Esophagus mucosa (tissue), 1 donor: ENCODE data around the gene RALGPS1. TPM values are rescaled to one million over a fixed set of nuclear protein-coding genes. Genes with fewer than 3 reads are reported as not detected.

Experiments used
- ATAC-seq: fragments of 200-7000 bp; cut with Tn5 transposase; one replicate; pipeline ENCODE4 v1.9.1; 2020
- total RNA-seq: library from RNA; stranded (reverse); gene quantifications from one replicate; pipeline ENCODE4 v1.2.4, GENCODE V29; 2023
- donor health status: DM: yes; HTN: yes; CAD: no.

The RALGPS1 gene
- total RNA-seq, 1 donor from 2014 or later = 6.8 TPM

DNA sequence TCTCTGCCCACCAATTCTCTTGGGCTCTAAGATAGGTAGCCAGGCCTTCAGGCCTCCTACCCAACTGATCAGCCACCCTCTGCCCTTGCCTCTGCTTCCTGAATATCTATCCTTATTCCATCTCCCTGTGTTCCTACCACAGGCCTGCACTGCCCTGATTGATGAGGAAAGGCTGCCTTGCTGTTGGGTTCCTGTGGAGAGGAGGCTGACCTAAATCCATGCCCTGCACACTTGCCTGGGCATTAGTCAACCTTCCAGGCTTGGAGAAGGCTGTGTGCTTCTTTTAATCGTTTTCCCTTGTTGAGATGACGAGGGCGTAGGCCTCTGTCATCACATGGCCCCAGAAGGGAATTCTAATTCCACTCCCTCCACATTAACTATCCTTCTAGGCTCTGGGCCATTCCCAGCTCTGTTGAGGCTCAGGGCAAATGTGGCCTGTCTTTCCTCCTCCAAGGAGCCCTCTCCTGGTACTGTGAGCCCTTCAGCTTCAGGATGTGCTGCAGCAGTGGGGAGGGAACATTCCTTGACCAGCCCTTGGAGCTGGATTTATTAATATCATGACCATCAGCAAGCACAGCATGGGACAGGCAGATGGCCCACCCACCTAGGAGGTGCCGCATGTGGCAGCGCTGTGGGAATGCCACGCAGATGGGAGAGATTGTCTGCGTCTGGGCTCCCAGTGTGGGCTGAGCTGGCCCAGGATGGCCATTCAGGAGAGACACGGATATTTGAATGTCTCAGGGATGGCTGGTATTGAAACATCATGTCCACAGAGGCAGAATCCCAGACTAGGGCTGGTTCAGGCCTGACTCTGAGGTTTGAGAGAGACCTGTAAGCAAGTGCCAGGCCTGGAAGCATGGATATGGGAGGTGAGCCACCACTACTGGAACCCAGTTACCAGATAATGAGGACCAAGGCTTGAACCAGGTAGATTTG, 166.9 kb downstream of the RALGPS1 start:
- no peak for ATAC-seq

DNA sequence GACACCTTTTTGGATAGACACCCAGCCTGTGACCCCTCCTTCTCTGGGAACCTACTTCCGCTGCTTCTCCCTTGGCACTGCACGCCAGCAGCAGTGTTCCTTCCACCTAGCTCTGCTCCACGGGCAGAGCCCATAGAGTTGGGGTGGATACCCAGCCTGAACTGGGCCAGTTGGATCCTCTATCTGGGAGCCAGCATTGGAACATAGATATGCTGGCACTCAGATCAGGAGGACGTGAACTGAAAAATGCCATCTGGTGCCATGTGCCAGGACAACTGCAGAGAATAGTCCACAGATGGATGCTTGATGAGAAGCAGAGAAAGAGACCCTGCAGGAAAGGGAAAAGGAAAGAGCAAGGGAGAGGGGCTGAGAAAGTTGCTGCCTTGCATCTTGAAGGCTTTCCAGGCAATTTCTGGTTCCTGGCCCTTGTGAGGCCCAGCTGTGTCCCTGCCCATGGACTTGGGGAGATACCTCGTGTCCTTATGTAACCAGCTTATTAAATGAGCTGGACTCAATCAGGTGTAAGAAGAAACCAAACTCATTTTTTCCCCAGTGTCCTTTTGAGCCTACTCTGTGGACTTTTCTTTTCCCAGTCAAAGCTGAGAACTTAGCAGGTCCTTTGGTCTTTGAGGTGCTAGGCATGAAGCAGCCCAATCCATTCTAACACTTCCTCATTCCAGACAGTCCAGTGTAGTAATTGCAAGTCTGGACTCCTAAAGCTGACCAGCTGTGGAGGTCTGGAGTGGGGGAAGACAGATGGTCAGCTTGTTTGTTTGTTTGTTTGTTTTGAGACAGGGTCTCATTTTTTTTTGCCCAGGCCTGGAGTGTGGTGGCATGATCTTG, 168.8 kb downstream of the RALGPS1 start:
- ATAC-seq = no peak

DNA sequence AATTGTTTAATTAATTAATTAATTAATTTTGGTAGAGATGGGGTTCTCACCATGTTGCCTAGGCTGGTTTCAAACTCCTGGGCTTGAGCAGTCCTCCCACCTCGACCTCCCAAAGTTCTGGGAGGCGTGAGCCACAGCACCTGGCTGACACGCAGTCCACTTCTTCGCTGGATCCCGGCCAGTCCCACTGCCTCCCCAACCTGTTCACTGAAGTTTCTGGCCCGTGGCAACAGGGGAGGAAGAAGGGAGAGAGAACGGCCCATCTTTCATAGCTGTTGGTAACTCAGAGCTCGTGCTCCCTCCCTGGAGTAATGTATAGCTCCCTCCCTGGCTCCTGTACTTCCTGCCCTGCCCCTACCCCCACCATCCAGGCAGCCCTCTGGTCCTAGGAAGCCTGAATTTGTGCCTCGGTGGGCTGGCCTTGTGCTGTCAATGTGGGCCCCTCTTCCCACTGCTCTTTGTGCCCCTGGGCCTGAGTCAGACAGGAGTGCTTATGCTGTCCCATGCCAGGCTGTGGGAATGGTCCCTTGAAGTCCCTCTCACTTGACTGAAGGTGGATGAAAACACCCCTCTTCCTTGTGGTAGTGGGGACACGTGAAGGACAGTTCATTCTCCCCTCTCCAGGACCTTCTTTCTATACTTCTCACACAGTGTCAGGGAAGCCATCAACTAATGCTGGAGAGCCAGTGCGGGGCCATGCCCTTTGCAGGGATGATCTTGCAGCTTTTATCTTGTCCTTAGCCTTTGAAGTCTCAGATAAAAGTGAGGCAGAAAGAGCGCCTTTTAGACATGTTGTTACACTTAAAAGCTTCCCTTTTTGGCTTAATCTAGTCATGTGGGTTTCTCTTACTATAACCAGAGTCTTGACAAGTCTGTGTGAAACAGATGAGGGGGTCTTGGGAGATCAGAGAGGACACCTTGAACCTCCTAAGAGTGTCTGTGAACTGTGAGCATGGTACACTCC, 169.8 kb downstream of the RALGPS1 start:
- no peak for ATAC-seq

DNA sequence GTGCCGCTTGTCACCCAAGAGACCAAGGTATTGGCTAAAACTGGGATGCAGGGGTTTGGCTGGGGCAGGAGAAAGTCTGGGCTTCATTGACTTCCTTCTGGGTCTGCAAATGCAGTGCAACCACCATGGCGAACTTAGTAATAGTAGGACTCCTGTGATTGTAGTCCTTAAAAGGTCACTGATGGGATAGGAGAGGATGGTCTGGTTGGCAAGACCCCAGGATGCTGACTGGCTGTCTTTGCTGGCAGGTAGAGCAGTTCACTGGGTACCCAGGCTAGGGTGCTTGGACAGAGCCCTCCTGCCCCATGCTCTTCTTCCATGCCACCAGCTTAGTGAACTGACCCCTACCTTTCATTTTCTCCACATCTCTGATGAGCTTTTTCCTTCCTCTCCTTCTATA, 170.6 kb downstream of the RALGPS1 start:
- no peak for ATAC-seq

DNA sequence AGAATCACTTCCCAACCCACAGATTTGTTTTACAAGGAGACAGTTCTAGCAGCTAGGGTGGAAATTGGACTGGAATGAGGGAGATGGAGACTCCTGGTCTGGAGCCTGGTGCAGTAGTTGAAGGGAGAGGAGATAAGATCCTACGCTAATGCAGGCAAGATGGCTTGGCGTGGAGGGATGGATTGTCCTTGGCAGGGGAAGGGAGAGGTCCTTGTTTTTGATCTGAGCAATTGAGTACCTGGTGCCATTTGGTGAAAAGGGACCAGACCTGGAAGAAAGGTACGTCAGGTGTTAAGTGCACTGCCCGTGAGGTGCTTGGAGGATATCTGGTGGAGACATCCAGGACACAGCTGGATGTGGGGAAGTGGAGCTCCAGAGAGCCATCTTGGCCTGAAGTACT, 172.2 kb downstream of the RALGPS1 start:
- no peak for ATAC-seq

DNA sequence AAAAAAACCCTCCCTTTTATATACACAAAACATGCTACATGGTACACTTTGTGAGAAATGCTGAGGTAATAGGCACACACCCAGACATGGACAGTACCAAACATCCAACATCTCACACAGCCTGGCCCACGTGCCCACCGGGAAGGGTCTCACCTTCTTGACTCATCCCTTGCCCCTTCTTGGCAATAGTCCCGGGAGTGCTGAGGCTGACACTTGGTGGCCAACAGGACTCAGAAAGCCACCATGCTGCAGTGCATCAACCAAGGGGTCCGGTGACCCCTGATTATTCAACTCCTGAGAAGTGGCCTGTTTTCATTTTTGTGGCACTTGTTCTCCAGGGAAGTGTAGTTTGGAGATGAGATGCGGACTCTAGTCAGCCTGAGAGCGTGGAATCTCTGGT, 172.8 kb downstream of the RALGPS1 start:
- no peak for ATAC-seq

DNA sequence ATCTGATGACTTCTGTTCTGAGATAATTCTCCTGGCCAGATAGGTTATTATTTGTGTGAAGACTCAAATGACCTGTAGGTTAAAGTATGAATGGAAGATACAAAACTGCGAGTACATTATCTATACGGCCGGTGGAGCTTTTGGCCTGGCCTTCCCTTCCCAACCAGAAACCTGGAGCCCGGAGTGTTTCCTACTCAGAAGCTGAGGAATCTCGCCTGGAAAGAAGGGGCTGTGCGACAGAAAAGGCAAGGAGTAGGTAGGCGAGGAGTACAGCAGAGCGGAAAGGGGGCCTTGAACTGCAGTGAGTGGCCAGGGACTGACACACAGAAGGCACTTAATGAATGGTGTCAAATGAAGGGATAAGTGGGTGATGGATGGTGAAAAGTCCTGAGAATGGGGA, 173.3 kb downstream of the RALGPS1 start:
- no peak for ATAC-seq

DNA sequence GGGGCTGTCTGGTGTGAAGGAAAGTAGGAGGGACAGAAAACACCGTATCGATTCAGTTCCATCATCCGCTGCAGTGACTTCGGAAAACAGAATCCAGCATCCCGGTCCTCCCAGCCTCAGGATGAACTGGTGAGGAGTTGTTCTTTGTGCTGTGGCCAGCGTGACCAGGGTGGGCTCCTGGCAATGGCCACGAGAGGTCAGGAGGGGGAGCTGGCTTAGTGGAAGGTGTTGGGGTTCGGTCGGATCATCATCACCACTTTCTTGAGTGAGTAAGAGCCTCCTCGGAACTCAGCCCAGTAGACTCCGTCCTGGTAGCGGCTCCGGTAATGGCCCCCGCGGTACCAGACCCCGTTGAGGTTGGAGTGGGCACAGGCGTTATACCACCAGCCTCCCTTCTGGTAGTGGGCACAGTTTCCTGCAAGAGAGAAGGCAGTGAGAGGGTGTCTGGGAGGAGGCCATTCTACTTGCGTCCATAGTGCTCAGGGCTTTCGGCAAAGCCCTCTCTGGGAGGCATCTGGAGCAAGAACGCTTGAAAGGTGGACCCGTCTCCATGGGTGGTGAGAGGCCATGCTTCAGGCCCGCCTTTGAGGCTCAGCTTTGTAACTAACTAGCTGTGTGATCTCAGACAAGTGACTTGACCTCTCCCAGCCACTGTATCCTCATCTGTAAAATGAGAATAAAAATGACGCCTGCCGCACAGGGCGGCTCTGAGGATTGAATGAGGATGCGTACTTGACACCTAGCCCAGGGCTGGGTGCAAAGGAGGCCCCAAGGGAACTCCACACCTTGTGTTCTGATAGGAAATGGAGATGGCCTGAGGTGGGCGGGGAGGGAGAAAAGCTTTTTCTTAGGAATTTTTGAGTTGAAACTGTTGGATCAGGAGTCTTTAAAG, 174.4 kb downstream of the RALGPS1 start:
- ATAC-seq = no peak

DNA sequence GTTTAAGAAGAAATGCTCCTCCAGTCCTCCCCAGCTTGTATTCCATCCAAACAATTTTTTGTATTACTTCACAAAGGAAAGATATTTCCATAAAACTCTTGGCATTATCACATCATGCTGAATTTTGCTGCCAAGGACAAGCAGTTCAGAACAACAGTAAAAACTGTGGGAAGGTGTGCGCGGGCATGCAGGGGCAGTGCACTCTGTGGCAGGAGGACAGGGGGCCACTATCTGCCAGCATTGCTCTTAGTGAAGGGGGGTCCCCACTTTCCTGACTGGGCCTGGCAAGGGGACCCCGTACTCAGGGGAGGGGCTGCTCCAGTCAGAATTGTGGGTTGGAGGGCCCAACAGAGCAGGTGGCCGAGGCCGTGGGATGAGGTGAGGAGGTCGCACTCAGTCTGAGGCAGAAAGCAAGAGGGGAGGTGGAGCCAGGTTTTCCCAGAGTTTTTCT, 175.1 kb downstream of the RALGPS1 start:
- ATAC-seq = no peak

DNA sequence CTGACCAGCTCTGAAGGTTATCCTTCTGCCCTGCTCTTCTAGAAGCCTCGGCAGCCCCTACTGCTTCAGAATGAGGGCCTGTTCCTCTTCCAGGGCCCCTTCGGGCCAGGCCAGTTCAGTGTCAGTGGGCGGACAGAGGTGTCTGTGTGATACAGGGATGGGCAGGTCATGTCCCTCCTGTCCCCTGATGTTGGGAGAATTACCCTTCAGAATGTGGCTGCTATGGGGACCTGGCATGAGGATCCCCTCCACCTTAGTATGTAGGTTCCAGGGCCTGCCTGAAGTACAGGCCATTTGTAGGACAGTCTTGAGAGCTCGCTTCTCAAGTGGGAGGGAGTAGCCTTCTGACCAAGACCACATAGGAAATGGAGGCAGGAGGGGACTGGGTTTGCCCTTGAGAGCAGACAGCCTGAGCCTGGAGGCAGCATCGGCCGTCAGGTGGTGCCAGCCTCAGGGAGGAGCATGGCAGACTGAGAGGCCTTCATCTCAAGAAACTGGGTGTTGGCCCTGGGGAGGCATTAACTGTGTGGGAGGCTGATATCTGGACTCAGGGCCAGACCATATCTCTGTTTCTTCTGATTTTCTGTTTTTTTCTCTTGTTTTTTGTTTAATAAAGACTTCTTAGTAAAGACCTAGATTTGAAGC, 175.9 kb downstream of the RALGPS1 start:
- ATAC-seq = no peak

DNA sequence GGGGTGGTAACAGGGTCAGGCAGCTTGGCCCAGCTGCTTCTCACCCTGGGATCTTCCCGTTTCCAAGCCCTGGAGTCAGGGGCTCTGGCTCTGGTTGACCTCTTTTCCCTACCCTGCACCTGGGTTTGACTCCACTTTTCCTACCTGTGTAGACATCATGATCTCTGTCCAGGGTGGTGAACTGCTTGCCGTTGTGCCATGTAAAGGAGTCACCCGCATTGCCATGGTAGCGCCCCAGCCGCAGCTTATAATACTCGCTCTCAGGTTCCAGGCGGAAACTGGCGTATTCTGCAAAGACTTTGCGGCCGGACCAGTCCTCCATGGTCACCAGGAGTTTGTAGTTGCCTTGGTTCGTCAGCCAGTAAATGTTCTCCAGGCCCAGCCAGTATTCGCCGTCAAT, 176.9 kb downstream of the RALGPS1 start:
- no peak for ATAC-seq

DNA sequence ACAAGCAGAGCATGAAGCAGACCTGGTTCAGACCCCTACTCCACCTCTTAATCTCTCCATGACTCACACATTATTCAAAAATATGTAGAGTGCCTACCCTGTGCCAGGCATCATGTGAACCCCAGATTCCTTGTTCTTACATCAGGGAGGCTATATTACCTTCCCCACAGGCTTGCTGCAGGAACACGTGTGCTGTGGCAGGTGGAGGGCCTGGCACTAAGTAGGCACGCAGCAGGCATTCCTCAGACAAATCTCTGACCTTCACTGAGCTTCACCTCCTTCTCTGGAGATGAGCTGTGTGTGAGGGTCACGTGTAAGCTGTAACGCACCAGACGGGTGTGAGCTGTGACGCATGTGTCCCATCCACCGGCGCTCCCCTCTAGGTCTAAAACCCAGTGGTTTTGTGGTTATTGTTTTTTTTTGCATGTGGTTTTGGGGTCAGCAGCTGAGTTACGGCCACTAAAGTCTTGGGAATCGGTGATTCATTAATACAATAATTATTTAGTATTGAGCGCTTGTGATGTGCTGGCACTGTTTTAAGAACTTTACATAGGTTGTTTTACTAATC, 177.5 kb downstream of the RALGPS1 start:
- ATAC-seq = no peak

DNA sequence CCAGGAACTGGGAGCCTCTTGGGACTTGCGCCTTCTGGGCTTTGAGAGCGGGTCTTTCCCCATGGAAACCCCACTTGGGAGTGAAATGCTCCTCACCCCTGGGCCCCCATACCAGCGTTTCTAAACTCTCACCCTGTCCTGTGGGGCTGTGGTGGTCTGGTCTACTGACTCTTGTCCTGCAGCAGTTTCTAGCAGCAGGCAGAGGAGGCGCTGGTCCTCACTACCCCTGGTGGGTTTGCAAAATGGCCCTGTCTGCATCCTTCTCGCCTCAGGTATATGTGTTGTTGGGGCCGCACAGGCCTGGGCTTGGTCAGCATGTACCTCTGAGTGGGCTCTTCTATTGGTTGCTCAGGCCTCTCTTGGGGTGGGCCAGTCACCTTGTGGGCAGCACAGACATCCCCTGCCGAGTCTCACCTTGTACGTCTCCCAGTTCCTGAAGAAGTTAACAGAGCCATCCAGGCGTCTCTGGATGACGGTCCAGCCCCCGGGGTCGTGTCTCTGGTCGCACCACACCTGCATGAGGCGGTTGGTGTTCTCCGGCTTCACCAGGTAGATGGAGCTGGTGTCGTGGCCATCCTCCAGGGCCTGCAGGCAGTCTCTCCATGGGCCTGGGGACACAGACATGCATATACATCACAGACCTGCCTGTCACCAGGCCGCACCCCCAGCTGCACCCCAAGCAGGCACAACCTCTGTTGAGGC, 178.9 kb downstream of the RALGPS1 start:
- no peak for ATAC-seq

DNA sequence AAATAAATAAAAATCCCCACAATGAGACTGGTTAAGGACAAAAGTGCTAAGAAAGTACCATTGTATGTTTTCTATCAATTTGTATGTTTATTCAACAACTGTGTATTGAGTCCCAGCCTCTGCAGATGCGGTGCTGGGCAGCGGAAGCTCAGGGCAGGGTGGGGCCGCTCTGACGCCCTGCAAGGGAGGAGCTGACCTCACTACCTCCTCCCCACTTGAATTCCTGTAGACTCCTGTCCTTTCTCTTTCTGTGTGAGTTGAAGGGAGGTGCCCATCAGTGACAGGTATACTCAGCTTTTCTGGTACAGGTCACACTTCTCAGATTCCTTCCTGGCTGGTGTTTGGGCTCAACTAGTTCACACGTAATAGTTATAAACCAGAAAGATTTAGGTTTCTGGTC, 180.8 kb downstream of the RALGPS1 start:
- ATAC-seq = peak; percentile 86

DNA sequence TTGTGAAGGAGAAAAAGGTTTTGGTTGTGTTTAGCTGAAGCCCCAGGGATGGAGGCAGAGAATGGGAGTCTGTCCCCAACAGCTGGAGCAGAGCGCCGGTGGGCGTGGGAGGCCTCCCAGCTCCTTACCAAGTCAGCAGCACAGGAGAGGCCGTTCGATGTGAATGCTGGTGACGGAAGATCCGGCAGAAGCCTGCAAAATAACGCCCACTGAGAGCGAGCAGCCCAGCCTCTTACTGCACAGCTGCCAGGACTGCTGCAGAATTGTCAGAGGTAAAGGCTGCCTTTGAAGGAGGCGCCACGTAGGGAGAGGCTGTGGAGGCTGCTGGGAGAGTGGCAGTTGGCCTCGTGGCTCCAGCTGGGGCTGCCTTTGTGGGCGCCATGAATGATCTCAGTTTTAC, 181.6 kb downstream of the RALGPS1 start:
- ATAC-seq = no peak

DNA sequence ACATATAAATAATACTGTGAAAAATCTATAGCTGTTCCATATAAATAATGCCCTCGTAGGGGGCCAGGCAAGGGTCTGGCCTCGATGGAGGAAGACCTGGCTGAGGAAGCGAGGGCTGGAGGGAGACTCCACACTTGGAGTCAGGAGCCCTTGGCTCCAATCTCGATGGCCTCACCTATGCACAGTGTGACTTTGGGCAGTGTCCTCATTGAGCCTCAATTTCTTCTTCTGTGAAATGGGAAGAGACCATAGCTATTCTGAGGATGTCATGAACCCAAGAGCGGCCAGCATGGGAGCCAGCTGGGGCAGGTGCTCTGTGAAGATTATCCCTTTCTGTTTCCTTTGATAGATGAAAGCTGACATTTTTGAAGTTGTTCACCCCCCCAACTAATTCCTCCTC, 183.1 kb downstream of the RALGPS1 start:
- no peak for ATAC-seq

DNA sequence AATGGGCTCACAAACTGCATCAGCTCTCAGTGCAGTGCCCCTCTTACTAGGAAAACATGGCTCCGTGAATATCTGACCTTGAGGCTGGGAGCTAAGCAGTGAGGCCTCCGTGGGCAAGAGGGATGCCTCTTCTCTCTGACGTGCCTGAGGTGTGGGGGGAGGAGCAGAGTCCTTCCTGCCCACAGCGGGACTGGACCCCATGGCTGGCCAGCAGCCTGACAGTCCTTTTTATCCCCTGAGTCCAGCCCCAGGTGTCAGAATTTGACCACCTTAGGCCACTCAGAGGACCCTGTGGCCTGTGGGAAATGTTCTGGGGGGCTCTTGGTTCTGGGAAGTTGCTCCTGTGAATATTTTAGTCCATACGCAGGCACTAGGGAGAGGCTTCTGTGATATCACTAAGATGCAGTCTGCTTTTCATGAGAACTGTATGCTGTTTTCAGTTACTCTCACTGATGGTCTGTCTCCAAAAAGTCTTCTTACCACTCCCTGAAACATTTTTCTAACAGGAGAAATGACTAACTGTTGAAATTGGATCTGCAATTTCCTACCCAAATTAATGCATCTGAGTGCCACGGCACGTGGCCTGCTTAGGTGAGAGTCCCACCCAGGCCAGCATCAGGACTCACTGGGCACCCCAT, 184.5 kb downstream of the RALGPS1 start:
- no peak for ATAC-seq

DNA sequence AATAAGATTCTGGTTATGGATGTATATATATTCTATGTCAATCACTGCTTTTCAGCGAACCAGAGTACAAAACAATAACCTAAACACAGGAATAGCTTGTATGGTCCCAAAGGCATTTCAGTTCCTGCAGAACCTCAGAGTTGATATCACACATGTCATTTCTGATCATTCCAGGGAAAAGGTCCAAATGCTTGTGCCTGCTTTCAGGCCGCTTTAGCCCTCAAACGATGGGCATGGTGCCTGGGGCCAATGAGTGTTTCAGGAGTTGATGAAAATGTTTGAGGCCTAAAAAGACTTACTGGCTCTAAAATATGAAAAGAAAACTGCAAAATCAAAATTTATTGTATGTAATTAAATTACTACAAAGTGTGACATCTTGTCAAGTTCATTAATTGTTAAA, 185.1 kb downstream of the RALGPS1 start:
- ATAC-seq = no peak

DNA sequence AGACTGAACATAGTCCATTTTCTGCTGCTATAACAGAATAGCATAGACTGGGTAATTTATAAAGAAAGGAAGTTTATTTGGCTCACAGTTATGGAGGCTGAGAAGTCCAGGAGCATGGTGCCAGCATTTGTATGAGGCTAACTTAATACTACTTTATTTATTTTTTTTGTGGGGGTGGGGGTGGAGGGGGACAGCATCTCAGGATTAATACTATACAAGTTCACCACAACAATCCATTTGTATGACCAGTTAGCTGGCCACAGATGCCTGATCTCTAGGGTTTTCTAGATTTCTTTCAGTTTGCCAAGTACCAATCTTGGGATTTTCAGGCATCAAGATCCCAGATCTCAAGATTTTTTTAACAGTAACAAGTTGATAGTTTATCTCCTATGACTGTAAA, 187.6 kb downstream of the RALGPS1 start:
- ATAC-seq = no peak
